Measurements from ENCODE around the gene C16orf89.

The C16orf89 gene

GRCh38 chr16:5002699-5003143 lies 63.0 kb downstream of the C16orf89 start:
- no peak for DNase-seq

- no peak for DNase-seq
These were observed 63.8 kb downstream of the C16orf89 start for GRCh38 chr16:5001986-5002385.

- DNase-seq, result no peak
These were observed 64.2 kb downstream of the C16orf89 start for GRCh38 chr16:5001571-5001970.

- no peak for DNase-seq
These were observed 65.2 kb downstream of the C16orf89 start for GRCh38 chr16:5000573-5001001.

- DNase-seq, result no peak
These were observed 70.9 kb downstream of the C16orf89 start for GRCh38 chr16:4994719-4995434.

Measured in retina (tissue), 1 donor.